WERI-Rb-1 (cell line): ENCODE data around the gene OXNAD1.

Experiments used
- DNase-seq: peaks from one replicate; pipeline ENCODE4 v3.0.0-alpha.2; 2020
- H3K27ac ChIP-seq: fragments of 250-450 bp; sonication (Bioruptor Pico); 2 replicates; pipeline ENCODE4 v1.5.1; 2020; ENCODE audit warnings: mild to moderate bottlenecking, moderate library complexity
- H3K27me3 ChIP-seq: fragments of 250-450 bp; sonication (Bioruptor Pico); 2 replicates; pipeline ENCODE4 v1.5.1; 2021; ENCODE audit warnings: mild to moderate bottlenecking, low read depth, moderate library complexity; ENCODE audit not compliant: insufficient read depth, severe bottlenecking
- H3K36me3 ChIP-seq: fragments of 250-450 bp; sonication (Bioruptor Pico); 2 replicates; pipeline ENCODE4 v1.5.1; 2020; ENCODE audit warnings: mild to moderate bottlenecking, moderate library complexity
- H3K4me3 ChIP-seq: 2 replicates; pipeline ENCODE4 v1.5.1; 2011; ENCODE audit warnings: low read depth, mild to moderate bottlenecking, control low read depth, low read length
- H3K9me3 ChIP-seq: fragments of 250-450 bp; sonication (Bioruptor Pico); 2 replicates; pipeline ENCODE4 v1.5.1; 2021; ENCODE audit warnings: mild to moderate bottlenecking, moderate library complexity; ENCODE audit not compliant: severe bottlenecking
- CTCF ChIP-seq: IDR thresholded peaks from 2 replicates; pipeline ENCODE4 v1.5.1; 2011; ENCODE audit warnings: low read depth, mild to moderate bottlenecking, control low read depth, inconsistent platforms, low read length

Gene OXNAD1

GRCh38 chr3:16289144-16289889 is 24.3 kb downstream of the OXNAD1 start:
- H3K27me3 ChIP-seq: no peaks in the 10 kb centered on the region
- H3K4me3 ChIP-seq: no peak overlapping the region
- H3K36me3 ChIP-seq: peaks cover 18% of the 10 kb centered on the region
- DNase-seq: no peak
- no peak for TF ChIP-seq CTCF
- H3K27ac ChIP-seq: no peak overlapping the region
- peaks cover 3% of the 10 kb centered on the region for H3K9me3 ChIP-seq

- peak; percentile 31 for DNase-seq
- peak; percentile 51 for TF ChIP-seq CTCF
- Histone ChIP-seq H3K9me3 (peaks cover 3% of the 10 kb centered on the region), H3K27me3 (no peaks in the 10 kb centered on the region), H3K27ac (no peak overlapping the region), H3K36me3 (peaks cover 23% of the 10 kb centered on the region), H3K4me3 (no peak overlapping the region)
These were observed 25.2 kb downstream of the OXNAD1 start for GRCh38 chr3:16290007-16290826.

GRCh38 chr3:16290827-16291196 is 25.8 kb downstream of the OXNAD1 start:
- DNase-seq: no peak
- no peak for TF ChIP-seq CTCF
- no peak overlapping the region for H3K27ac ChIP-seq
- no peak overlapping the region for H3K4me3 ChIP-seq
- peaks cover 3% of the 10 kb centered on the region for H3K9me3 ChIP-seq
- H3K27me3 ChIP-seq: no peaks in the 10 kb centered on the region
- H3K36me3 ChIP-seq: peaks cover 29% of the 10 kb centered on the region

- TF ChIP-seq CTCF: no peak
- H3K4me3 ChIP-seq: no peak overlapping the region
- peaks cover 25% of the 10 kb centered on the region for H3K36me3 ChIP-seq
- H3K27me3 ChIP-seq: no peaks in the 10 kb centered on the region
- H3K27ac ChIP-seq: no peak overlapping the region
- DNase-seq: no peak
- peaks cover 3% of the 10 kb centered on the region for H3K9me3 ChIP-seq
These were observed 29.8 kb downstream of the OXNAD1 start for GRCh38 chr3:16294844-16295243.

- H3K27ac ChIP-seq: no peak overlapping the region
- peaks cover 21% of the 10 kb centered on the region for H3K36me3 ChIP-seq
- peaks cover 3% of the 10 kb centered on the region for H3K9me3 ChIP-seq
- H3K27me3 ChIP-seq: no peaks in the 10 kb centered on the region
- TF ChIP-seq CTCF: no peak
- no peak overlapping the region for H3K4me3 ChIP-seq
- no peak for DNase-seq
These were observed 30.4 kb downstream of the OXNAD1 start for GRCh38 chr3:16295298-16295890.
